Stimulated activated CD4-positive, alpha-beta T cell treated with anti-CD3 and anti-CD28 coated beads, TNF-alpha, amount 100 ng/mL, for 48 hours (primary cell): ENCODE results near the gene KRTAP1-4.
"Not testable (repeated sequence)": the region's sequence is repeated elsewhere in the genome, so short reads cannot be mapped to it uniquely, and the experiment has no call there.

Source experiments
- DNase-seq, 3 donors: peaks; one replicate each; pipeline ENCODE4 v3.0.0-alpha.2; 2020; ENCODE audit warnings: low read depth in 3 of 3

Gene KRTAP1-4

GRCh38 chr17:41048441-41048840 is 18.4 kb upstream of the KRTAP1-4 start:
- no peak for DNase-seq

GRCh38 chr17:41046735-41047465 is 16.9 kb upstream of the KRTAP1-4 start, which contains the start of gene KRTAP2-1:
Gene KRTAP2-1, minus strand, starts transcription at chr17:41047316. Its CDS starts 49 bp downstream, at chr17:41047267.
- DNase-seq, result not testable (repeated sequence)

GRCh38 chr17:41042953-41043352 is 13.0 kb upstream of the KRTAP1-4 start:
- no peak for DNase-seq

GRCh38 chr17:41040783-41041571 is 11.0 kb upstream of the KRTAP1-4 start, which contains the start of gene KRTAP1-1:
Gene KRTAP1-1, minus strand, starts transcription at chr17:41041450. Its CDS starts 53 bp downstream, at chr17:41041397.
- DNase-seq, result not testable (repeated sequence)

GRCh38 chr17:41037853-41038350 is 7.9 kb upstream of the KRTAP1-4 start:
- DNase-seq, result no peak

- not testable (repeated sequence) for DNase-seq
These were observed 4.4 kb upstream of the KRTAP1-4 start, which contains the start of gene KRTAP1-3 for GRCh38 chr17:41034346-41034935. Gene KRTAP1-3, minus strand, starts transcription at chr17:41034874. Its CDS starts 53 bp downstream, at chr17:41034821.

GRCh38 chr17:41026715-41027471 is 3.1 kb downstream of the KRTAP1-4 start, which contains the start of gene KRTAP1-5:
Gene KRTAP1-5, minus strand, starts transcription at chr17:41027208. Its CDS starts 53 bp downstream, at chr17:41027155.
- no peak for DNase-seq

- no peak for DNase-seq
These were observed 5.3 kb downstream of the KRTAP1-4 start for GRCh38 chr17:41024697-41025096.

- DNase-seq, result no peak
These were observed 9.7 kb downstream of the KRTAP1-4 start for GRCh38 chr17:41020336-41020735.

GRCh38 chr17:41019415-41019814 is 10.6 kb downstream of the KRTAP1-4 start:
- DNase-seq, result no peak

- DNase-seq, result no peak
These were observed 11.5 kb downstream of the KRTAP1-4 start for GRCh38 chr17:41018541-41018940.

- no peak for DNase-seq
These were observed 13.3 kb downstream of the KRTAP1-4 start for GRCh38 chr17:41016578-41017215.

- DNase-seq, result no peak
These were observed 14.5 kb downstream of the KRTAP1-4 start for GRCh38 chr17:41015454-41015853.

GRCh38 chr17:41013606-41014005 is 16.4 kb downstream of the KRTAP1-4 start:
- DNase-seq, result no peak

- no peak for DNase-seq
These were observed 16.8 kb downstream of the KRTAP1-4 start for GRCh38 chr17:41013181-41013580.

- no peak for DNase-seq
These were observed 17.5 kb downstream of the KRTAP1-4 start for GRCh38 chr17:41012326-41013120.

- DNase-seq, result no peak
These were observed 19.6 kb downstream of the KRTAP1-4 start for GRCh38 chr17:41010441-41010840.

GRCh38 chr17:41009936-41010335 is 20.1 kb downstream of the KRTAP1-4 start:
- no peak for DNase-seq

- no peak for DNase-seq
These were observed 20.7 kb downstream of the KRTAP1-4 start for GRCh38 chr17:41009301-41009760.

GRCh38 chr17:41008811-41009210 is 21.2 kb downstream of the KRTAP1-4 start, which contains the start of gene KRTAP3-1:
Gene KRTAP3-1, minus strand, starts transcription at chr17:41009128. Its CDS starts 54 bp downstream, at chr17:41009074.
- no peak for DNase-seq
